GM18858 (cell line): Measurements from ENCODE around the gene RBM38.

Source experiments
- ATAC-seq: cut with Tn5 transposase; IDR thresholded peaks from one replicate; pipeline ENCODE4 v1.9.1; 2021; ENCODE audit not compliant: unreplicated experiment

RBM38 gene

DNA sequence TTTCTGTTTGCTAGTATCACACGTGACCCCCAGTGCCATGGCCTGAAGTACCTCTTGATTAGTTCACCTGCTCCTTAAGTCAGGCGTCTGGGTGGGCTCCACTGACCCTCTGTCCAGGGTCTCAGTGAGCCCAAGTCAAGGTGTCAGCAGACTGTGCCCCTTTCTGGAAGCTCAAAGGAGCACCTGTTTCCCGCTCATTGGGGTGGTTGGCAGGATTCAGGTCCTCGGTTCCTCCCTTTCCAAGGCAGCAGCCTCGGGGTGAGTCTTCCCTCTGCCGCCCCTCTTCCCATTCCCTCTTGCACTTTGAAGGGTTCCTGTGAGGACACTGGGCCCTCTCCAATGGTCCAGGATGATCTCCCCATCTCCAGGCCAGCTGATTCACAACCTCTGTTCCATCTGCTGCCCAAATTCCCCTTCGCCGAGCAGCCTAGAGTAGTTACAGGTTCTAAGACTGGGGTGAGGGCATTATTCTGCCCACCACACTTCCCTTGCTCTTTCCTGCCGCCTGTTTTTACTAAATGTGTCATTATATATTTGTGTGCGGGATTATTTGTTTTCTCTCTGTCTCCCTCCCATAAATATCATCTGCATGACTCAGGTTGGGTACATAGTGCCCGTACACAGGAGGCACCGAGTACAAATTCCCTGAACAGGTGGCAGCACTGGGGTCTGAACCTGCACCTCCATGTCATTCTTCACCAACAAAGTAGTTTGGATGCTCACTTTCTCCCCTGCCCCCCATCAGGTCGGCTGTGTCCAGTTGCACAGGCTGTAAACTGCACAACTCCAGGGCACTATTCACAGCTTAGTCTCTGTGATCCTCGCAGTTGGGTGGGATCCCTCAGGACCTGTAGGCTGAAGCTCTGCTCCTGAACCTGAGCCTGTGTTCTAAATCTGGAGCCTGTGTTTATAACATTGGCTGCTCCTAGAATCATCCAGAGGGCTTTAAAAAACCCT is 58.5 kb downstream of the RBM38 start:
- no peak for ATAC-seq

DNA sequence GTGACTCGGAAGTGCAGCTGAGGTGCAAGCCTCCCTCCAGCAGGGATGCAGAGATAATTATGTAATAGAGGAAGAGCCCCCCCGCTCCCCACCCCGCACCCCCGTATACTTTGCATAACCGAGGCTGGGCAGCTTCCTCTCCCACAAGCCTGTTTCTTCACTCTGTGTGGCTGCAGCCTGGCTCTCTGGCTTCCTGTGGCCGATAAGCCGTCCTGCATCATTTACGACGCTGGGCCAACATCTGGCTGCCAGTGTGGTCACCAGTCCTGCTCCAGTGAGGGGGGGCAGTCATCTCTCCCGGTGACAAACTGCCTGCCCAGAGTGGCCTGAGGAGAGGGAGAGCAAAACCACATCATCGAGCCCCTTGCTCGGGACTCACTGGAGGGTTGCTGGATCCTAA is 59.2 kb downstream of the RBM38 start:
- ATAC-seq, result peak; percentile 82

DNA sequence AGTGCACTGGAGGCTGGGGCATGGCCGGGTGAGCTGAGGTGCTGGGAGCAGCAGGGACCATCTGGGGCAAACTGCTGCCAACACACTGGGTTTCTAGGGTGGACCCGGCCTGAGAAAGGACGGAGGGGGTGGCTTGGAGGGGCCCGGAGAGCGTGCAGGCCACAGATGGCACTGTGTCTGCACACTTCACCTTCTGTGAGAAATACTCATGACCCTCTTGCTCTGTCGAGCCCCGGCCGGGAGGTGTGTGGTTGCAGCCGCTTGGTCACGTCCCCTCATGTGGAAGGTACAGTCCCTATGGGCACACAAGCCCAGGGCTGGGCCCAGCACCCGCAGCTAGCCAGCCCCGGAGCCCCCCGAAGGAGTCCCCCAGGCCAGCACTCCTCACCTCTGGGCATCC is 59.7 kb downstream of the RBM38 start:
- ATAC-seq, result no peak

DNA sequence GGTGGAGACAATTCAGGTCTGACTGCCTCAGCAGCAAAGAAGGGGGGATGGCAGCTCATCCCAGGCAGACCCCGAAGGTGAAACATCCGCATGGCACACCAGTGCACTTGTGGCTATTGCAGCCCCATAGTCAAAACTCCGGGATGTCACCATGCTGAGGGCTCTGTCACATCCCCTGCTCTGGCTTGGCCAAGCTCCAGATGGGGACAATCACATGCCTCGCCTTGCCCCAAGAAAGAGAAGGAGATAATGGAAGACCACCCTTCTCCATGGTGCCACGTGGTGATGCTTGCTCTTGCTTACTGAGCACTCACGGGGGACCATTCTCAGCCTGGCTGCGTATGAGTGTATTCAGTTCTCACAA is 60.2 kb downstream of the RBM38 start:
- no peak for ATAC-seq

DNA sequence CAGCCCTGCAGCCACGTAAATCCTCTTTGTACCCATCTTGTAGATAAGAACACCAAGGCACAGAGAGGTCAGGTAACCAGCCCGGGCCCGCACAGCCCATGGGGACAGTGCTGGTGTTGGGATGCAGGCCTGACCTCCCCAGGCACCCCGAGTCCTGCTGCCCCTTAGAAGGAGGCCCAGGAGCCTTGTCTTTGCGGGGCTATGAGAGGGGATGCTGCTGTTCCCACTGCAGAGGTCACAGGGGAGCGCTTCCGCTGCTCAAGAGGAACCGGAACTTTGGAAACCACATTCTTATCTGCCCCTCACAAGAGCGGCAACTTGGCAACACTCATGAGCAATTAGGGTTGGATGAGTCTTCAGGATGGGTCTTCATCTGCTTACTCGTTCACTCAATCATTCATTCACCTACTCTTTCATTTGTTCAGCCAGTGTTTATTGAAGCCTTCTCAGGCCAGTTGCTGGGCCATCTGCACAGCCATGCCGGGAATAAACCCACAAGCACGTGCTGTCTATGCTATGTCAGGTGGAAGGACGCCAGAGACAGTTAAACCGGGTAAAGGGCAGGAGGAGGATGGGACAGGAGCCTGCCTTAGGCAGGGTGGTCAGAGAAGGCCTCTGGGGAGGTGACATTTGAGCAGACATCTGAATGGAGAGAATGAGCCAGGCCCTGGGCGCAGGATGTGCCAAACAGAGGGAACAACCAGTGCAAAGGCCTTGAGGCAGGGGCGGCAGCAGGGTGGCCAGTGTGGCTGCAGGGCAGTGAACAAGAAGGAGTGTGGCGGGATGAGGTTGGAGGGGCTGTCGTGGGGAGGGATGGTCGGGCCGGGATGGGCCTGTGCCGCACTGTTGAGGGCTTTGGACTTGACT is 60.8 kb downstream of the RBM38 start:
- no peak for ATAC-seq

DNA sequence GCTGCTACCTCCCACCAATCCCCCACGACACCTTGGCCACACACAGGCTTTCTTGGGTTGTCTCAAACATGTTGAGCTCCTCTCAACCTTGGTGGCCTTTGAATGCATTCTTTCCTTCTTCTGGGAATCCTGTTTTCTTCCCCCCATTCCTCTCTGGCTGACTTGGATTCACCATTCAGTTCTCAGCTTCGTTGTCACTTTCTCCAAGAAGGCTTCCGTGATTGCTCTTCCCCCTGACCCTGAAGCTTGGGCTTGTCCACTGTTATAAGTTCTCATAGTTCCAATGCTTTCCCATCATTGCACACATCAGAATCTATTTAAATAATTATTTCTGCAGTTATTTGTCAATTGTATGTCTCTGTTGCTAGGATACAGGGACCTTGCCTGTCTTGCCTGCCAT is 64.2 kb downstream of the RBM38 start:
- no peak for ATAC-seq

DNA sequence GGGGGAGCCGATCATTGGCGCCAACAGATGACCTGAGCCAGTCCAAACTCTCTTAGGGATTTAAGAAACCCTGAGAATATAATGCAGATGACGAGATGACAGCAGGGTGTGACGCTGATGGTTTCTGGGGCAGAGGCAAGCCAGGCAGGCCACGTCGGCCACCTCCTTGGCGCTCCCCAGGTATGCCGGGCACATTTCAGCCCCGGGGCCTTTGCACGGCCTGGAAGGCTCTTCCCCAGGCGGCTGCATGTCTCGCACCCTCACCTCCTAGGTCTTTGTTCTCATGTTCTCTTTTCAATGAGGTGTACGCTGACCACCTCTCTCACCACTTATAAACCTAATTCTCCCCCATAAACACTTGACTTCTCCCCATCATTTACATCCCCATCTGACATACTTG is 64.9 kb downstream of the RBM38 start:
- no peak for ATAC-seq

DNA sequence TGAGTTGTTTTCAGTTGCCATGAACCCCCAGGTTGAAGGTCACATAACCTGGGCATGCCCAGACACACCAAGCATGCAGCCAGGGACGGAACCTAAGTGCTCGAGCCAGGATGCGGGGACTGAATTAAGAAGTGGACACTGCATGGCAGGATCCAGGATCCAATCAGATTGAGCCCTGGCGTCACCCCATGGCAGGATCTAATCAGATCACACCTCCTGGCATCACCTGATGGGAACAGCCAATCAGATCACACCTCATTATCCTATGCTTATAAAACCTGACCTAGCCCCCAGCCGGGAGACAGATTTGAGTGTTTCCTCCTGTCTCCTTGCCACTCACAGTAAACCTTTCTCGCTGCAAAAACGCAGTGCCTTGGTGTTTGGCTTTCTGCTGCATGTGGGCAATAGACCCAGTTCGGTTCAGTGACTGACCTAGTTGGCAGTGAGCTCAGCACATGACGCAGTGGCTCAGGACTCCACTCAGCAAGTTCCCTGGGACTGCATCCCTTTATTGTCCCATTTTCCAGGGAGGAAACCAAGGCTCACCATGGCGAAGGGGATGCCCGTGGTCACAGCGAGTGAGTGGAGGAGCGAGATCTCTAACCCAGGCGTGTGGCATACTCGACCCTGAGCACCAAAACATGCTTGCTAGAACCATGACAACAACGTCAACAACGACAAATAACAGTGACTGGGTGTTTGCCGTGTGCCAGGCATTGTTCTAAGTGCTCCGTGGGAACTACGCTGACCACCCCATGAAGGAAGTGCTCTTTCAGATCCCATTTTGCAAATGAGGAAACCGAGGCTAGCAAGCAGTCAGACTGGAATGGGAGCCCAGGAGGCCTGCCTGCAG is 66.3 kb downstream of the RBM38 start:
- ATAC-seq, result no peak

DNA sequence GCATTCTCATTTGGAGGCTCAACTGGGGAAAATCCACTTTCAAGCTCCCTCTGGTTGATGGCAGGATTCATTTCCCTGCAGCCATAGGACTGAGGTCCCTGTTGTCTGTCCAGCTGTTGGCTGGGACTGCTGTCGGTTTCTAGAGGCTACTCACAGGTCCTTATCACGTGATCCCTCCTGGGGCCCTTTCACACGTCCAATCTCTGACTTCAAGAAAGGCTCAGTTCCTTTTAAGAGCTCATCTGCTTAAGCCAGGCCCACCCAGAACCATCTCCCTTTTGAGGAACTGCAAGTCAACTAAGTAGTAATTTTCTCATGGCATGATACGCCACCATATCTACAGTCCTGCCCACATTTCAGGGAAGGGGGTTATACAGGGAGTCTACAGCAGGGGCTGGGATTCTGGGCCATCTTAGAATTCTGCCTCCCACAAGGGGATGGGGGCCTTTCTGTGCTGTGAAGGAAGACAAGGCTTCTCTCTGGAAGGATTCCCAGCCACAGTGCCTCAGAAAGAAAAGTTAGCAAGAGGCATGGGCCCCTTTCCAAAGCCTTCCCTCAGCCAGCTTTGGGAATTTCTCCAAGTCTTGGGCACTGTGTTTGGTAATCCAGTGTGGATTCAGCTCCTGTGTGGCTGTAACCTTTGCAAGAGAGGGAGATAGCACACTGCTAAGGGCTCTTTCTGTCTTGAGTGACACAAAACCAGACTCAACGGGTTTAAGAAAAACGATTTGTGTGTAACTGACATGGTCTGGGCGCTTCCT is 67.4 kb downstream of the RBM38 start:
- no peak for ATAC-seq
